ENCODE measurements around the gene PIGP.
"Not testable (repeated sequence)": the region's sequence is repeated elsewhere in the genome, so short reads cannot be mapped to it uniquely, and the experiment has no call there.

The PIGP gene

GRCh38 chr21:37041706-37042271 lies 31.1 kb downstream of the PIGP start:
- no peak for DNase-seq

GRCh38 chr21:37040212-37040611 lies 32.7 kb downstream of the PIGP start:
- no peak for DNase-seq

- no peak for DNase-seq
Measured at GRCh38 chr21:37039411-37040075, 33.3 kb downstream of the PIGP start.

- DNase-seq: no peak
Measured at GRCh38 chr21:37036177-37036576, 36.7 kb downstream of the PIGP start.

GRCh38 chr21:37034394-37034793 lies 38.5 kb downstream of the PIGP start:
- not testable (repeated sequence) for DNase-seq

GRCh38 chr21:37032877-37033471 lies 39.9 kb downstream of the PIGP start:
- no peak for DNase-seq

- DNase-seq: no peak
Measured at GRCh38 chr21:37032293-37032692, 40.6 kb downstream of the PIGP start.

GRCh38 chr21:37030864-37031263 lies 42.0 kb downstream of the PIGP start:
- no peak for DNase-seq

- DNase-seq: no peak
Measured at GRCh38 chr21:37028570-37028969, 44.3 kb downstream of the PIGP start.

GRCh38 chr21:37026499-37026898 lies 46.4 kb downstream of the PIGP start:
- no peak for DNase-seq

- DNase-seq: no peak
Measured at GRCh38 chr21:37017951-37018679, 54.8 kb downstream of the PIGP start.

Data from stimulated activated CD4-positive, alpha-beta T cell treated with anti-CD3 and anti-CD28 coated beads, Interleukin-1b, Interleukin-23, amount 100 ng/mL, for 48 hours (primary cell).